PC-9 (cell line): ENCODE results near the gene SLC22A31.

Experiments
- EZH2 ChIP-seq: fragments of 200-600 bp; sonication (generic); IDR thresholded peaks from 2 replicates; pipeline ENCODE4 v1.8.0; 2017; ENCODE audit warnings: antibody characterized with exemption, low read depth
- TF ChIP-seq, protein P1 (sequence below): fragments of 200-600 bp; sonication (generic); conservative IDR thresholded peaks from 2 replicates; pipeline ENCODE4 v1.6.1; 2017; ENCODE audit warnings: mixed run types, antibody characterized with exemption, mild to moderate bottlenecking, moderate library complexity

DNA sequence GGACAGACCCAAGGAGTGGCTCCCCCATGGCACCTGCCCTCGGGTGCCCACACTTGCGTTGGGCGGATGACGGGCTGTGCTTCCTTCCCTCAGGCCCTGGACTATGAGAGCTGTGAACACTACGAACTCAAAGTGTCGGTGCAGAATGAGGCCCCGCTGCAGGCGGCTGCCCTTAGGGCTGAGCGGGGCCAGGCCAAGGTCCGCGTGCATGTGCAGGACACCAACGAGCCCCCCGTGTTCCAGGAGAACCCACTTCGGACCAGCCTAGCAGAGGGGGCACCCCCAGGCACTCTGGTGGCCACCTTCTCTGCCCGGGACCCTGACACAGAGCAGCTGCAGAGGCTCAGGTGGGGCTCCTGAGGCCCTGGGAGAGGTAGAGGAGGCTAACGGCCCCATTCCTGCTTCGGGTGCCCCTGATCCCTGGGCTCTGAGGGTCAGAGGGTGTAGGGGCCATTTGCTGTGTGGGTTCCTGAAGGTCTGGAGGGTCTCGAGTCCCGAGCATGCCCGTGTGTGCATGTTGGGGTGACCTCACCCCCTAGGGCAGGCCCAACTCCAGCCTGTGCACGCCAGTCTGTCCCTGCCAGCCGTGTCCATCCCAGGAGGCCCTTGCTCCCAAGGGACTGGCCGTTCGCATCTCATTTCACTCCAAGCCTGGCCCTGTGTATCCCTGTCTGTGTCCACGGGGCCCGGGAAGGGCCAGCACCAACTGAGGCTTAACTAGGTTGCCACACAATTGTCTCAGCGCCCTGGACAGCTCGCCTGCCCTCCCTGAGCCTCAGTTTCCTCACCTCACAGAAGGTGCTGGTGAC, 10.0 kb downstream of the SLC22A31 start:
- TF ChIP-seq, protein P1, sequence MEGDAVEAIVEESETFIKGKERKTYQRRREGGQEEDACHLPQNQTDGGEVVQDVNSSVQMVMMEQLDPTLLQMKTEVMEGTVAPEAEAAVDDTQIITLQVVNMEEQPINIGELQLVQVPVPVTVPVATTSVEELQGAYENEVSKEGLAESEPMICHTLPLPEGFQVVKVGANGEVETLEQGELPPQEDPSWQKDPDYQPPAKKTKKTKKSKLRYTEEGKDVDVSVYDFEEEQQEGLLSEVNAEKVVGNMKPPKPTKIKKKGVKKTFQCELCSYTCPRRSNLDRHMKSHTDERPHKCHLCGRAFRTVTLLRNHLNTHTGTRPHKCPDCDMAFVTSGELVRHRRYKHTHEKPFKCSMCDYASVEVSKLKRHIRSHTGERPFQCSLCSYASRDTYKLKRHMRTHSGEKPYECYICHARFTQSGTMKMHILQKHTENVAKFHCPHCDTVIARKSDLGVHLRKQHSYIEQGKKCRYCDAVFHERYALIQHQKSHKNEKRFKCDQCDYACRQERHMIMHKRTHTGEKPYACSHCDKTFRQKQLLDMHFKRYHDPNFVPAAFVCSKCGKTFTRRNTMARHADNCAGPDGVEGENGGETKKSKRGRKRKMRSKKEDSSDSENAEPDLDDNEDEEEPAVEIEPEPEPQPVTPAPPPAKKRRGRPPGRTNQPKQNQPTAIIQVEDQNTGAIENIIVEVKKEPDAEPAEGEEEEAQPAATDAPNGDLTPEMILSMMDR, result no peak
- no peak for TF ChIP-seq EZH2
